H4 (cell line): ENCODE results near the gene UCKL1. TPM values are rescaled to one million over a fixed set of nuclear protein-coding genes. Genes with fewer than 3 reads are reported as not detected.
"Not testable (repeated sequence)": the region's sequence is repeated elsewhere in the genome, so short reads cannot be mapped to it uniquely, and the experiment has no call there.

ENCODE experiments used
- DNase-seq: peaks from one replicate; pipeline ENCODE4 v3.0.0-alpha.2; 2015; ENCODE audit warnings: low spot score
- total RNA-seq: library from RNA; depleted of rRNA; stranded (reverse); fragments of >200 nt; shearing (Covaris generic); gene quantifications from 2 replicates; pipeline ENCODE4 v1.2.3, GENCODE V29; 2014

UCKL1 gene
- total RNA-seq, 1 experiment from 2014 or later, result 16.1 TPM

DNA sequence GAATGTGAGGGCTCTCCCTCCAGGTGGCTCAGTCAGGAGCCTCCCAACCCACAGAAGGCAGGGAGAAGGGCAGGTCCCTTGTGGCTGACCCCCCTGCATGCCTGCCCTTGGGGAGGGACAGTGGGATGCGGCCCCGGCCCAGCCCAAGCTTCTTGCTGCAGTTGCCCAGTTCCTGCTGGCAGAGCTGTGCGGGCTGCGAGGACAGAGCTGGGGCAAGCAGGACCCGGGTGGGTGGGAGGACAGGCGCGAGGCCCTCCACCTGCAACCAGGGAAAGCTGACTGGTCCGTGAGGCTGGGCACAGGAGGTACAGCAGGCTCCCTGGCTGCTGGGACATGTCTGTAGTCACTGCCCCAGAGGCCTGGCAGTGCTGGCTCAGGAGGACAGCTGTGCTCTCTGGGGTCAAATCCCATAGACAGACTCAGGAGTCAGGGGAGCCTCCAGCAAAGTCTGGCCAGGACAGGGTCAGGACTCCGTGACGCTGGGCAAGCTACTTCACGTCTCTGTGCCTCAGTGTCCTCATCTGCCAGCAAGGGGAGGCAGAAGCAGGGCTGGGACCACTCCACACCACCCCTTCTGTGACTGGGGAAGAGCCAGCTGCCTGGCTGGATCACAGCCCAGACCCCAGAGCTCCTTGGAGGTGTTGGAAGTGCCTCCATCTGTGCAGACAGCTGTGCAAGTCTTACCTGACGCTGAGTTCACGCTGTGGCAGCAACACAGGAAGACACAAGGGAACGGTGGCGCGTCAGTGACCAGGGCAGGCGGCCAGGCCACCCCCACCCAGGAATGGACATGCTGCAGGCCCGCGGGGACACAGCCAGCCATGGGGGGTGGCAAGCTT, 13.0 kb downstream of the UCKL1 start:
- DNase-seq, result no peak

DNA sequence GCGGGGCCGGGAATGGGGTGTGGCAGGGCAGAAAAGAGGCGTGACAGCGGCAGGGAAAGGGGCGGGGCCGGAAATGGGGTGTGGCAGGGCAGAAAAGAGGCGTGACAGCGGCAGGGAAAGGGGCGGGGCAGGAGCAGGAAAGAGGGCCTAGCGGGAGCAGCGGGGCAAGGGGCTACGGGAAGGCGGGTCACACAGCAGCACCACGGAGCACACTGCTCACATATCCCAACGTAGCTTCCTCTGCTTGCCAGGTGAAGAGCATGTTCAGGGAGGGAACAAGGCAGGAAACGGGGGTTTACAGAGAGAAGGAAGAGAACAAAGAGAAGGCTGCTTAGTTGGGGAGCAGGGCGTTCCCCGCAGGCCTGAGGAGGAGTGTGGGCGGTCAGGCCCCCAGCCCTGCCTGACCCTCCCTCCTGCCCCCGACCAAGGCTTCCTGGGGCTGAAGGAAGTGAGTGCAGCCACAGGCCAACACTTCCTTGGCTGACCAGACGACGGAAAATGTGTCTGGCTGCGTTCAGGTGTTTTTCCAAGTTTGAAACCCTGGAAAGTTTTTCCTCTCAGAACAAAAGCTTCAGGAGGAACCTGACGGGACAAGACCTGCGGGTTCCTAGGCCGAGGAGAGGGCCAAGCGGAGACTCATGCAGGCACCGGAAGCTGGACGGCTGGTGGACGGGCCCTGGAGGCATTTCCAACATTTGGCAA, 13.8 kb downstream of the UCKL1 start:
- no peak for DNase-seq

DNA sequence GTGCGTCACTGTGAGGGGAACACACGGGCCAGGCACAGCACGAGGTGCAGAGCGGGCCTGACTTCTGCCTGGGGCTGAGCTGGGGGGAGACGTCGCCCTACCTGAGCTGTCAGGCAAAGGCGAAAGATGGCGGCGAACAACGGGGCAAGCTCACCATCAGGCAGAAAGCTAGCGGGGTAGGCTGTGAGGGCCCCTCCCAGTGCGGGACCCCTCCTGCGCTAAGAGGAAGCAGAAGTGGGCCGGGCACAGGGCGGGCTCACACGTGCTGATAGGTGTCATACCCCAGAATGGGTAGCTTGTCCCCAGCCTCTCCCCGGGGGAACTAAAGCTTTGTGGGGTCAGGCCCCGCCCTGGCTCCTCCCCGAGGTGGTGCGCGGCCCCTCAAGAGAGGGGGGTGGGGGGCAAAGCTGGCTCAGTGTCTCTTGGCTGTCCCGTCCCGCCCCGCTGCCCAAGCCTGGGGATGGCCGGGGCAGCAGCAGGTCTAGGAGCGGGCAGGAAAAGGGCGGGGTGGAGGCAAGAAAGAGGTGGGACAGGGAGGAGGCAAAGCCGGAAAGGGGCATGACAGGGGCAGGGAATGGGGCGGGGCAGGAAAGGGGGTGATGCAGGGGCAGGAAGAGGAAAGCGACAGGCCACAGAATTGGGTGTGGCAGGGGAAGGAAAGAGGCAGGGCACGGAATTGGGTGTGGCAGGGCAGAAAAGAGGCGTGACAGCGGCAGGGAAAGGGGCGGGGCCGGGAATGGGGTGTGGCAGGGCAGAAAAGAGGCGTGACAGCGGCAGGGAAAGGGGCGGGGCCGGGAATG, 14.7 kb downstream of the UCKL1 start:
- no peak for DNase-seq

DNA sequence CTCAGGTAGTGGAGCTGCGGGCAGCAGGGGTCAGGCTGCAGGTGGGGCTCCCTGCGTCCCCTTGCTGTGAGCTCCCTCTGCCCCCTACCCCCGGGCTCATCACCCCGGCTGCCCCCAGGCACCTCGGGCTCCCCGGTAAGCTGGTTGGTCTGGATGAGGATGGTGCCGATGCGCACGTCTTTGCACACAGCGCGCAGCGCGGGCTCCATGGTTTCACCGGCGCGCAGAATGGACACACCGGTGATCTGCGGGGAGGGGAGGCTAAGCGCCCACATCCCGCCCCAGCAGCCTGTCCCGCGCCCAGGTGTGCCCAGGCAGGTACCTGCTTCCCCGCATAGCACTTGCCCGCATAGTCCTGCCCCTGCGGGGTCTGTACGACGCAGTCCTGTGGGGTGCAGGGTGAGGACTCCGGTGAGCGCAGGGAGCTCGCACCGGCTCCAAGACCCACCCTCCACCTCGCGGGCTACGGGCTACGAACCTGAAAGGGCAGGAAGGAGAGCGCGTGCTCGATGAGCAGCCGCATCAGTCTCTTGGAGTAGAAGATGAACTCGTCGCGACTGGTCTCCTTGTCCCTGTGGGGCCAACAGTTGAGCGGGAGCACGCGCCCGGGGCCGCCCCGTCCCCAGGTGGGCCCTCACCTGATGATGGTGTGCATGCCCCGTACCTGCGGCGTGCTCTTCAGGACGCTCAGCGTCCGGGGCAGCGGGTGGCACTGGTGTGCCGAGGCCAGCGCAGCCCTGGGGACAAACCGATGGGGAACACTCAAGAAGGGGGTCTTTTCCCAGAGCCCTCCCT, 15.5 kb downstream of the UCKL1 start:
- DNase-seq, result no peak

DNA sequence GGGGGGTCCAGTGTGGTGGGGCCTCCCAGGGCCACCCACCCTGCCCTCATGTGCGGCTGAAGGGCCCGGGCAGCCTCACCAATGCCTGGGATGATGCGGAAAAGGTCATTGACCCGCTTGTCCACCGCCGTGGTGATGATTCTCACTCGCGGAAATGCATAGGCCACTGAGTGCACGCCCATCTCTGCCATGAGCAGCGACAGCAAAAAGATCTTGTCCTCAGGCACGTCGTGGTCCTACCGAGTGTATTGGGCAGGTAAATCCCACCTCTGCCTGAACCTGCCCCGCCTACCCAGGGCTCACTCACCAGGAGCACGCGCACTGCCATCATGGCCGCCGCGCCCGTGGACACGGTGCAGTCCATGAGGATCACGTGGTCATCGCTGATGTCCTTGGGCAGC, 16.1 kb downstream of the UCKL1 start:
- DNase-seq, result no peak

DNA sequence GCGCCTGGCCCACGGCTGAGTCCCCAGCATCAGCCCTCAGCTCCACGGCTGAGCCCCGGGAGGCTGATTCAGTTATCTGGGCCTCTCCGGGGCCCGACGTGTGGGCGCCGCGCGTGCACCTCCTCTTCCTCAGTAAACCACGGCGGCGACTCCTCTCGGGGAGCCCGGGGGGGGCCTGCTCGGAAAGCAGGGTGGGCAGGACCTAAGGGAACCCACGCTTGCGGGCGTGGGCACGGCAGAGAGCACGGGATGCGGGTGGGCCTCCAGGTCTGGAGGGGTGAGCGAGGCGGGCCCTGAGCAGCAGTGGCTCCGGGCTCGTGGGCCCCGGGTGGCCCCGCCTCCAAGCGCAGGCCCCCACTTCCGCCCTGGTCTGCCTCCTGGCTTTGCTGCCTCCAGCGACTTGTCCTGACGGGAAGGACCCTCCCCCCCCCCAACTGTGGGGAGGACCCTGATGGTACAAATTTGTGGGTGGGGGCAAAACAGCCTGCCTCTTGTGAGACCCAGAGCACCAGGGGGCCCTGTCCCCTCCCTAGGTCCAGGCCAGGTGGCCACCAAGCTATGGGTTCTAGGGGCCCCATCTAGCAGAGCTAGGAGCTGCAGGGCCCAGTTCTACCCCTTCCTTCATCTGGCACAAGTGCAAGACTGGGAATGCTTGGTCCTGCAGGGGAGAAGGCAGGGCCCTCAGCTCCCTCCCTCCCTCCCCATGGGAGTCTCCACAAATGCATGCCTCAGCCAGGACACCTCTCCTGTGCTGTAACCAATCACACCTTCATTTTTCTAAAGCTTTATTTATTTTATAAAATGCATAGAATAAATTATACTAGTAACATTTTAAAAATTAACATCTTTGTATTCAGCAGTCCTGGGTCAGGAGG, 16.9 kb downstream of the UCKL1 start:
- DNase-seq, result no peak

DNA sequence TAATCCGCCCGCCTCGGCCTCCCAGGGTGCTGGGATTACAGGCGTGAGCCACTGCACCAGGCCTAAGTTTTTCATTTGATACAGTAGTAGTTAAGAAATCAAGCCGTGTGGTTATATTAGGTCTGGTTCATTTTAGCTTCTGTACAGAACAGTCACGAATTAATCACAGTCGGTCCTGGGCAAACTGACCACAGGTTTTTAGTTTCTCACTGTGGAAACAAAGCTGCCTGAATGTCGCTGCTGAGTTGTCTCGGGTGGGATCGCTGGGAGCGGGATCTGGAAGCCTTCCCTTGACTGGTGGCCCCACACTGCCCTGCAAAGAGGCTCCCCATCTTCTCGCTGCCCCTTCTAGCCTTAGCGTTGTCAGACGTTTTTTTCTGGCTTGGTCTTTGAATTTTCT, 18.6 kb downstream of the UCKL1 start:
- DNase-seq, result no peak

DNA sequence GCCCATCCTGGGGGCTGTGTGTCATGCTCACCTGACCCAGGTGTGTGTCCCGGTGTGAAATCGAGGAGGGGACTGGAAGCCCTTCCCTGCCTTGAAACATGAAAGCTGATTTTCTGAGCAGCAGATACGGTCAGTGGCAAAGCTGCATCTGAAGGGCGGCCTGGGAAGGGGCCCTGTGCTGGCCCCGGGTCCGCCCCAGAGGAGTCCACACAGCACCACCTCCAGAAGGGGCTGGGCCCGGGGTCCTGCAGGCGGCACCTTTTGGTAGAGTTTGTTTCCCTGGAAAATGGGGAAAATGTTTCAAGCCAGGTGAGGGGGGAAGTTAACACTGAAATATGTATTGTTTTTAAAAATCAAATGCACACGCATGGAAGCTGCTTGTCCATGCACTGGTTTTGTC, 20.8 kb downstream of the UCKL1 start:
- DNase-seq, result no peak

DNA sequence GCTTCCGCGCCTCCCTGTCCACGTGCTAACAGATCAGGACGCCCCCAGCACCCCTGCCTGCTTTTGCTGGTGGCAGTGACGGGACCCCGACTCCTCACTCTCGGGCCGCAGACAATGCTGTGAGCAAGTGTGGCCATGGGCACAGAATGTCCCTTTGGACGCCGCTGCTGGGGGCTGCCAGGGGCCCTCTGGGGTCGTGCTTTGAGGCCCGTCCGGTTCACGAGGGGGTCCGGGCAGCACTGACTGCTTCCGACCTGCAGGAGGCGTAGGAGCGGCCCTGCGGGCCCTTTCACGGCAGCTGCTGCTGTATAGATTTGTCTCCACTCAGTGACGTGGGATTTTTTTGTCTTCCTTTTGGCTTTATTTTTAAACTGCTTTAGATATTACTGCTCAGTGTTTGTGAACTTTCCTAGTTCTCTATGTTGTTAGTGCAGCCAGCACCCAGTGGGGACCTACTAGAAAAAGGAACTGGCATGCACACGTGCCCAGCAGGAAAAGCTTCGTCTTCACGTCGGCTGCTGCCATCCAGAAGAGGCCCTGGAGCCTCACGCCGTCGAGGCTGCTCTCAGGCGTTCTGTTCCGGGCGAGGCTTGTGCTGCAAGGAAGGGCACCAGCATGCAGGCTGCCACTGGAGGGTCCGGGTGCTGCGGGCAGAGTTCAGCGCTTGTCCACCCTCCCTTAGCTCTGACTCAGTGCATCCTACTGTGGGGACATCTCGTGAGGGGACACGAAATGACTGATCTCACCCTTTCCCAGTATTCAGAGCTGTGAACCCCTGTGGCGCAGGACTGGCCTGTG, 21.7 kb downstream of the UCKL1 start:
- DNase-seq, result no peak

DNA sequence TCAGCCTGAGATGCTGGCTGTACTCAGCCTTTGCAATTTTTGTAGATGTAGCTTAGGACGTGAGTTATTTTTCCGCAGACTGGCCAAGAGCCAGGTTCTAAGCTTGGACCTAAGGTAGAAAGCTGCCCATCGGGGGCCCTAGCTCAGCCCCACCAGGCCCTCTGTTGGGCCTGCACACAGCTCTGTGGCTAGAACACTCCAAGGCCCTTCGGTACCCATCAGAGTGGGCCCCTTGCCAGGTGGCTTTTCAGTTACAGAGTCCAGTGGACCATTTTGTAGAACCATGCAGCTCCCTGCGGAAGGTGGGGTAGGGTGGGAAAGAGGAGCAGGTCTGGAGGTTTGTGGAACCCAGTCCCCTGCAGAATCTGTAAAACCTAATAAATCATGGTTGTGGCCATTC, 22.6 kb downstream of the UCKL1 start:
- no peak for DNase-seq

DNA sequence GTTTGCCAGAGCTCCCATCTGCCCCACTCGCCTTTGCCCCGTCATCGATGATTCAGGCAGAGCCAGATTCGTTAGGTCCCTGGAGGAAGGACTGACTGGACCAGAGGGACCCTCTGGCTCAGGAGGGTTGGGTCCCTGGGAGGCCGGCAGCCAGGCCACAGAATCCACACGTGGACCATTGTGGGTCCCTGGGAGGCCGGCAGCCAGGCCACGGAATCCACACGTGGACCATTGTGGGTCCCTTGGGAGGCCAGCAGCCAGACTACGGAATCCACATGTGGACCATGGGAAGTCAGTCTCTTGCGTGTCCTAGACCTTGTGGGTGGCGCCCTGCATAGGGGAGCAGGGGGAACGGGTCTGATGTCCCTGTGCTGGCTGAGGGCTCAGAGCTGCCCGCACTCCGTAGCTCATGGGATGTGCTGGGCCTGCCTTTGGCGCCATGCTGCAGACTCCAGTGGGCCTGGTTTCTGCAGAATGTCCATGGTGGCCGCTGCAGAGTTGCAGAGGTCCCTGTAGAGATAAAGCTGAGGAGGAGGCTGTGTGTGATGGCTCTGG, 23.5 kb downstream of the UCKL1 start:
- DNase-seq, result no peak

DNA sequence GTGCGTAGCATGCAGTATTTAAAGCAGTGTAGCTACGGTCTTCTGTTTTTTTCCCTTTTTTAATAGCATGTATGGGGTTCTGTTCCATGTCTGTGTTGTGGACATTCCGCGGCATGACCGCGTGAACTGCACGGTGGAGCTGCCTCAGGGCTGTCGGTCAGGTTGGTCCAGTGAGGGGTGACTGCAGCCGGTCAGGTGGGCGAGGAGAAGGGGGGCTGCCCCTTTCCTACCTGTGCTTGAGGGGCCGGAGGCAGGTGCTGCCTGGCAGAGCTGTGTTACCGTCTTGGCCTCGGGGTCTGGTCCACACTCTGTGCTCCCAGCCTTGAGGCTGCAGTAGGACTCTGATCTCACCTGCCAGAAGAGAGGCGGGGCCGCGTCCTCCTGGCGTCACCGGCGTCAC, 24.5 kb downstream of the UCKL1 start:
- no peak for DNase-seq

DNA sequence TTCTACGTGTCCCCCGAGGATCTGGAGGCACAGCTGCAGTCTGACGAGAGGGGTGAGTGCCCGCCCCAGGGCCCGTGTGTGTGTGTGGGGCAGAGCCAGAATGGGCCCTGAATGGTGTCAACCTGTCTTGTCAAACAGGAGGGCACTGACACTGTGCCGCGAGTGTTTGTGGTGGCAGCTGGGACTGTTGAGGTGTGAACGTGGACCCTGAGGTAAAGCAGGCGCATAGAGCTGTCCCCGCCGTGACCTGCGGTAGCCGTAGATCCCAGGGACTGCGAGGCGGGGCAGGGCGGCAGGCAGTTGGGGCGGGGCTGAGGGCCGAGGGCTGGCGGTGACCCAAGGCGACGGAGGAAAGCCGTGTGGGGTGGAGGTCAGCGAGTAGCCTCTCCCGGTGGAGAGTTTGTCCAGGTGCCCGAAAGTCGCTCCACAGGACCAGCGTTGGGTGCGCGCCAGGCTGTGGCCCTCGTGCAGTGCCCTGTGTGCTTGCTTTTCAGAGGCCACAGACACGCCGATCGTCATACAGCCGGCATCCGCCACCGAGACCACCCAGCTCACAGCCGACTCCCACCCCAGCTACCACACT, 25.2 kb downstream of the UCKL1 start:
- no peak for DNase-seq

DNA sequence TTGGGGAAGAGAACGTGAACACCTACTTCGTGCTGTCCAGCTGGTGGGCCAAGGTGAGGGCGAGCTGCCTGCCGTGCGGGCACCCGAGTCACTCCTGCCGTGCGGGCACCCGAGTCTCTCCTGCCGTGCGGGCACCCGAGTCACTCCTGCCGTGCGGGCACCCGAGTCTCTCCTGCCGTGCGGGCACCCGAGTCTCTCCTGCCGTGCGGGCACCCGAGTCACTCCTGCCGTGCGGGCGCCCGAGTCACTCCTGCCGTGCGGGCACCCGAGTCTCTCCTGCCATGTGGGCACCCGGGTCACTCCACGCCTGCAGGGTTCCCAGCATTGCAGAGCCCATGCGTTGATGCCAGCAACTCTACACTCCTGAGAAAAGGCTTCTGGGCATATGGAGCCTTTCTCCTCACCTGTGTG, 26.7 kb downstream of the UCKL1 start:
- not testable (repeated sequence) for DNase-seq

DNA sequence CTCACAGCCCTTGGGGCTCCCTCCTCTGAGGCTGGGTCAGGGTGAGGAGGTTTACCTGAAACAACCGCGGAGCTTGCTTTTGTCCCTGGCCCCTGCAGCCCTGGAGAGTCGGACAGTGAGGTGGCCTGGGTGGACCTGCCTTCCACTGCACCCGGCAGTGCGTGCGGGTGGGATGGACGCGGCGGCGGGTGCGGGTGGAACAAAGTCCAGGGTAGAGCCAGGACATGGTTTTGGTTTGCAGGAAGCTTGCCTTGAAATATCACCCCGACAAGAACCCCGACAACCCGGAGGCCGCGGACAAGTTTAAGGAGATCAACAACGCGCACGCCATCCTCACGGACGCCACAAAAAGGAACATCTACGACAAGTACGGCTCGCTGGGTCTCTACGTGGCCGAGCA, 27.1 kb downstream of the UCKL1 start:
- DNase-seq, result no peak

DNA sequence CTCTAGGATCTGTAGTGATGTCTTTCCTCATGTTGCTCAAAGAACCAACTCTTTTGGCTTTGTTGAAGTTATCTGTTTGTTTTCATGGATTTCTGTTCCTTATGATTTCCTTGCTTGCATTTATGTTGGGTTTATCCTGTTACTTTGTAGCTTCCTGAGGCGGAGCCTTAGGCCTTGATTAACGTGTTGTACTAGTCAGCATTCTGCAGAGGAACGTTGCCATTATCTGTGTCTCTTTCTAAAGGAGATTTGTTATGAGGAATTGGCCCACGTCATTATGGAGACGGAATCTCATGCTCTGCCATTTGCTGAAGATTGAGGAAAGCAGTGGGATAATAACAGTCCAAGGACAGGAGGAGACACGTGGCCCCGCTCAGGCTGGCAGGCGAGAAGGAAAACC, 29.9 kb downstream of the UCKL1 start:
- no peak for DNase-seq

DNA sequence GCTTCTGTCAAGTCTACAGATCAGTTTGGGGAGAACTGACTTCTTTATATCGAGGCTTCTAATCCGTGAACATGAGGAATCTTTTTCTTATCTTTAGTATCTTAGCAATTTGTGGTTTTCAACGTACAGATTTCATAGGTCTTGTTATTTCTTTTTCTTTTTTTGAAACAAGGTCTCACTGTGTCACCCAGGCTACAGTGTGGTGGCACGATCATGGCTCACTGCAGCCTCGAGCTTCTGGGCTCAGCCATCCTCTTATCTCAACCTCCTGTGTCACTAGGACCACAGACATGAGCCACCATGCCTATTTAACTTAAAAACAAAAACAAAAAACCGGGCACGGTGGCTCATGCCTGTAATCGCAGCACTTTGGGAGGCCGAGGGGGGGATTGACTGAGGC, 32.0 kb downstream of the UCKL1 start:
- no peak for DNase-seq

DNA sequence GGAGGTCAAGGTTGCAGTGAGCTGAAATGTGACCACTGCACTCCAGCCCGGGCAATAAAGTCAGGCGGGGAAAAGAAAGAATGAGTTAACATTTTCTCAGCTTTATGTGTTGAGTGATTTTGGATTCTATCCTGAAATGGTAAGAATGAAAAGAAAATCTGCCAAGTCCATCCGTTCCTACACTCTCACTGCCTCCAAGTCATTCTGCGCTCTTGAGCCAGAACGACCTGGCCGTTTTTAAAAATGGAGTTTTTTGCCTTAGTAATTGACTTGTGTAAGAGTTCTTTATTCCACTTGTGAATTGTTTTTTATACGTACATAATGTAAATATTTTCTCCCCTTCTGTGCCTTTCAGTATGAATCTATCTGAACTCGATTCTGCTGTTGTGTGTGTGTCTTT, 32.6 kb downstream of the UCKL1 start:
- no peak for DNase-seq

DNA sequence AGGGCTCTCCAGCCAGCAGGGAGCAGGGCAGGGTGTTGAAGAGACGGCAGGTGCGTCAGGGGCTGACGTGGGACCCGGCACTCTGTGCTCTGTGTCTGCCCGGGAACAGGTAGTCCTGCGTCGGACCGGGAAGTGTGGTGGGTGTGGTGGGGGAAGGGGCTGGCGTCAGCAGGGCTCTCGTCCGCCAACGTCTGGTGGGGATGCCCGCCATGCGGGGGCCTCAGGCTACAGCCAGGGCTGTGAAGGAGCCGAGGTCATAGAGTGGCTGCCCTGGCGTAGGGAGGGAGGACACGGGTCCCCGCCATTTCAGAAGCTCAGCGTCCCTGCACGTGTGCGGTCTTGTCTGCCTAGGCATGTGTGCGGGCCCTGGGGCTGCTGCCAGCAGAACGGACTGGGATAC, 36.0 kb downstream of the UCKL1 start:
- no peak for DNase-seq
